Natural killer cell (primary cell): ENCODE data around the gene SMARCE1. TPM values are rescaled to one million over a fixed set of nuclear protein-coding genes. Genes with fewer than 3 reads are reported as not detected.

ENCODE experiments used
- ATAC-seq, 3 donors: fragments of 150-1000 bp in 2 of 3; fragments of 200-7000 bp in 1 of 3; cut with Tn5 transposase; 1 replicate in 1 of 3; 2 replicates in 2 of 3; pipeline ENCODE4 v1.10.0; 2021; ENCODE audit warnings: mild to moderate bottlenecking in 2 of 3, moderate library complexity in 2 of 3
- DNase-seq, 2 donors: peaks; one replicate each; pipeline versions ENCODE4 v3.0.0 to v3.0.0-alpha.2; 2013 to 2021; ENCODE audit warnings: mixed read lengths in 1 of 2
- H3K27ac ChIP-seq: one replicate; pipeline ENCODE4 v1.5.1; 2013; ENCODE audit warnings: mild to moderate bottlenecking, low read length
- H3K27me3 ChIP-seq: one replicate; pipeline ENCODE4 v1.6.1; 2013; ENCODE audit warnings: low read length; ENCODE audit not compliant: control insufficient read depth, insufficient read depth
- H3K36me3 ChIP-seq: one replicate; pipeline ENCODE4 v1.6.1; 2013; ENCODE audit warnings: low read length; ENCODE audit not compliant: control insufficient read depth, insufficient read depth
- H3K4me1 ChIP-seq: one replicate; pipeline ENCODE4 v1.6.1; 2013; ENCODE audit warnings: low read length; ENCODE audit not compliant: control insufficient read depth, insufficient read depth
- H3K4me3 ChIP-seq: one replicate; pipeline ENCODE4 v1.5.1; 2013; ENCODE audit warnings: low read length
- H3K9me3 ChIP-seq: one replicate; pipeline ENCODE4 v1.6.1; 2013; ENCODE audit warnings: low read length; ENCODE audit not compliant: control insufficient read depth, insufficient read depth
- H3K27ac Mint-ChIP-seq, 2 donors: one replicate each; pipeline ENCODE4 v1.8.0; 2022; ENCODE audit warnings: mild to moderate bottlenecking in 2 of 2, mixed read lengths in 2 of 2, moderate library complexity in 1 of 2
- H3K27me3 Mint-ChIP-seq, 2 donors: one replicate each; pipeline ENCODE4 v1.8.0; 2022; ENCODE audit warnings: low read depth in 2 of 2, mixed read lengths in 2 of 2
- H3K36me3 Mint-ChIP-seq: one replicate; pipeline ENCODE4 v1.8.0; 2022; ENCODE audit warnings: mixed read lengths
- H3K4me1 Mint-ChIP-seq, 2 donors: one replicate each; pipeline ENCODE4 v1.8.0; 2022; ENCODE audit warnings: mixed read lengths in 2 of 2
- H3K4me3 Mint-ChIP-seq: one replicate; pipeline ENCODE4 v1.8.0; 2022; ENCODE audit warnings: mild to moderate bottlenecking, moderate library complexity, mixed read lengths
- H3K9me3 Mint-ChIP-seq, 2 donors: one replicate each; pipeline ENCODE4 v1.8.0; 2022; ENCODE audit warnings: mixed read lengths in 2 of 2
- WGBS: methylation state at CpG from one replicate; pipeline ENCODE4 v1.1.7; 2013; ENCODE audit warnings: missing lambda C conversion rate; ENCODE audit not compliant: insufficient coverage; 5-methylcytosine and 5-hydroxymethylcytosine counted together
- intact Hi-C: fragments of 100-400 bp; cut with micrococcal nuclease; formaldehyde crosslinking; loops from one replicate; pipeline ENCODE4 v1.14.2; 2022
- total RNA-seq, 4 donors: library from RNA; stranded (reverse); fragments of 120-200 nt in 1 of 4; gene quantifications; one replicate each; pipeline versions ENCODE4 v1.2.3 to v1.2.4, GENCODE V29; 2013 to 2022
- TF ChIP-seq, protein P1 (sequence below): fragments of 200-600 bp; IDR thresholded peaks from one replicate; pipeline ENCODE4 v1.8.0; 2022; ENCODE audit warnings: antibody characterized with exemption

SMARCE1 gene
- total RNA-seq, 3 donors from 2014 or later (not counting 1 experiment from before 2014, with no cell fraction given) = 87.8 to 102 (median 101) TPM

DNA sequence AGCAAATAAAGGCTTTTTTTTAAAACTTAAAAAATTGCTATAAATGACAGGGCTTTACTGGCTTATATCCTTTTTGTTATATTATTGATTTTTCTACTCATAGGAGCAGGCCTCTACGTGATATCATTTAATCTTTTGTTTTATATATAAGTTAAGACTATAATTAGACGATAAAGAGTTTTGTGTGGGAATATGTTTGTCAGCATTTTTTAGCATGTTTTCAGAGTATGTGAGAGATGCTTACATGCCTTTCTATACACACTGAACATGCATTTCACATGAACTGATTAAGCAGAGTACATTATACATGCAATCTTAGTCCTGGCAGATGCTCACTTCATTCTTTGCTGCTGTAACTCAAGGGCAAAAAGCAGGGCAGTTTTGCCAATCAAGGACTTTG lies 25.0 kb upstream of the SMARCE1 start:
- no peak overlapping the region for H3K4me3 ChIP-seq
- Mint-ChIP-seq H3K4me1 (no peaks in the 10 kb centered on the region), H3K4me3 (no peak overlapping the region), H3K36me3 (no peaks in the 10 kb centered on the region), H3K27me3 (peaks cover 21 to 68% of the 10 kb centered on the region in 2 donors), H3K27ac (no peak overlapping the region), H3K9me3 (no peaks in the 10 kb centered on the region)
- no peak overlapping the region for H3K27ac ChIP-seq
- WGBS = no CpG with 5 or more reads among the region's 2 CpGs
- intact Hi-C loops = no loop called here
- H3K27me3 ChIP-seq = peaks cover 10% of the 10 kb centered on the region
- no peaks in the 10 kb centered on the region for H3K36me3 ChIP-seq
- DNase-seq = no peak
- no peaks in the 10 kb centered on the region for H3K4me1 ChIP-seq
- TF ChIP-seq, protein P1, sequence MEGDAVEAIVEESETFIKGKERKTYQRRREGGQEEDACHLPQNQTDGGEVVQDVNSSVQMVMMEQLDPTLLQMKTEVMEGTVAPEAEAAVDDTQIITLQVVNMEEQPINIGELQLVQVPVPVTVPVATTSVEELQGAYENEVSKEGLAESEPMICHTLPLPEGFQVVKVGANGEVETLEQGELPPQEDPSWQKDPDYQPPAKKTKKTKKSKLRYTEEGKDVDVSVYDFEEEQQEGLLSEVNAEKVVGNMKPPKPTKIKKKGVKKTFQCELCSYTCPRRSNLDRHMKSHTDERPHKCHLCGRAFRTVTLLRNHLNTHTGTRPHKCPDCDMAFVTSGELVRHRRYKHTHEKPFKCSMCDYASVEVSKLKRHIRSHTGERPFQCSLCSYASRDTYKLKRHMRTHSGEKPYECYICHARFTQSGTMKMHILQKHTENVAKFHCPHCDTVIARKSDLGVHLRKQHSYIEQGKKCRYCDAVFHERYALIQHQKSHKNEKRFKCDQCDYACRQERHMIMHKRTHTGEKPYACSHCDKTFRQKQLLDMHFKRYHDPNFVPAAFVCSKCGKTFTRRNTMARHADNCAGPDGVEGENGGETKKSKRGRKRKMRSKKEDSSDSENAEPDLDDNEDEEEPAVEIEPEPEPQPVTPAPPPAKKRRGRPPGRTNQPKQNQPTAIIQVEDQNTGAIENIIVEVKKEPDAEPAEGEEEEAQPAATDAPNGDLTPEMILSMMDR = no peak
- no peak for ATAC-seq
- no peaks in the 10 kb centered on the region for H3K9me3 ChIP-seq

DNA sequence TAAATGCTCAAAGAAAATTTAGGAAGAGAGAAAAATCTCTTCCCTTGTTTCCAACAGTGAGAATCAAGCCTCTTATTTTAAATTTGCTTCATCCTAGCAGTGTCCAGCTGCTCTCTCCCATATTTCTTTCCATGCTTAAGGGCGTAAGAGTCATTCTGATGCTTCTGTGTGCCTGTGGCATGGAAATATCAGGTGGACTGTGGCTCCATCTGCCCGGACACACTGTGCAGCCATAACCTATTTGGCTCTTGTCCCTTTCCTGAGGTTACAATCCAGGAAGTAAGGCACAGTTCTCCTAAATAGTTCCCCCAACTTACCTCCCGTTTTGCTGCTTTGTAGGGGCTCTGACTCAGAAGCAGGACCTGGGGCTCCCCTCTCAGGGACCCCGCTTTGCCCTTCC lies 23.7 kb upstream of the SMARCE1 start:
- Histone ChIP-seq H3K4me3 (no peak overlapping the region), H3K9me3 (no peaks in the 10 kb centered on the region), H3K4me1 (no peaks in the 10 kb centered on the region), H3K27ac (no peak overlapping the region), H3K27me3 (peaks cover 3% of the 10 kb centered on the region), H3K36me3 (no peaks in the 10 kb centered on the region)
- Mint-ChIP-seq H3K4me3 (no peak overlapping the region), H3K27me3 (peaks cover 19 to 60% of the 10 kb centered on the region in 2 donors), H3K4me1 (no peaks in the 10 kb centered on the region), H3K27ac (no peak overlapping the region), H3K36me3 (no peaks in the 10 kb centered on the region), H3K9me3 (no peaks in the 10 kb centered on the region)
- intact Hi-C loops = no loop called here
- WGBS = 49% methylated on average over 4 of the region's 4 CpGs
- DNase-seq (no peak), ATAC-seq (no peak)
- TF ChIP-seq, protein P1 = no peak

DNA sequence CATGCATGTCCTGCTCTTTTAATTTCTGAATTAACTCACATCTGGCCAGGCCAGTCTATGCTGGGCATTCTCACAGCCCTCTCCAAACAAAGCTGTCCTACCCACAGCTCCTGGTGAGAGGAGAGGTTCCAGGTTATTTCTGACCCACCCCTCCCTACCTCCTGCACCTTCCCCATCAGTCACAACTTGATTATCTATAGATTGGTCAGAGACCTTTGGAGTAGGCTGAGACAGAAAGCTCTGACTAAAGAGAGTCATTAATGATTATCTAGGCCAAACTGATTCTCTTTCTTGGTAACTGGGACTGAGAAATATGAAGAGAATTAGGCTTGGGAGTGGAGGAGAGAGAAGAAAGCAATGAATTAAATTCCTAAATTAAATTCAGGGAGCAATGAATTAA lies 18.7 kb upstream of the SMARCE1 start:
- ATAC-seq (no peak), DNase-seq (no peak)
- Mint-ChIP-seq H3K4me3 (no peak overlapping the region), H3K36me3 (no peaks in the 10 kb centered on the region), H3K9me3 (no peaks in the 10 kb centered on the region), H3K4me1 (no peaks in the 10 kb centered on the region), H3K27me3 (peaks cover 40 to 62% of the 10 kb centered on the region in 2 donors), H3K27ac (no peak overlapping the region)
- Histone ChIP-seq H3K27ac (no peak overlapping the region), H3K27me3 (peaks cover 14% of the 10 kb centered on the region), H3K9me3 (no peaks in the 10 kb centered on the region), H3K4me3 (no peak overlapping the region), H3K36me3 (no peaks in the 10 kb centered on the region), H3K4me1 (no peaks in the 10 kb centered on the region)
- intact Hi-C loops = no loop called here
- TF ChIP-seq, protein P1 = no peak

DNA sequence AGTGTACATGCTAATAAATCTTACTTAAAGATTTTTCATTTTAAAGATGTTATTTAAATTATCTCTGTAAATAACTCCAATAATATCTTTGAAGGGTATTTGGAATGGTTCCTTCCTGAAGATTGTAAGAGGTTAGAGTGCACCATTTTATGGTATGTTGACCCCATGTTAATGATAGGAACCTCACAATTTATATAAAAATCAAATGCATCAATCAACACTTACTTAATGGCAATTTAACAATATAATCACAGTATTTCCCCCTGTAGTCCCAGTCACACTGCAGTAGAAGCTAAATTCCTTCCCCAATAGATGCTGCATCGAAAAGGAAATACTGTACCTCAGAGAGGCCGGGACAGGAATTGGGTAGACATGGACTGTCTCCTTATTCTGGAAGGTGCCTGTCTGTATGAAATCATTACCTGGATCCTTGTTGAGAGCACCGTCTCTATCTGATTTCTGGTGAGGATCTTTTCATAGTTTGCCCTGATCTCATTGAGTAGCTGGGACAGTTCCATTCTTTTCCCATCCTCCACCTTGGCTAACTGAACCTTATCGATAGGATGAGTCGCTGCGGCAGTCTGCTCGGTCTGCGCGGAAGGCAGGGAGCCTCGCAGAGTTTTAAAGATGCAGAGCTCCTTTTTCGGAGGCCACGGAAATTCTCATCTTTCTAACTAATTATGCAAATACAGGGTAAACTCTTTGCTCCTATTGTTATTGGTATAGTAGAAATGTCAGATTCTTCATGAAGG lies 17.1 kb upstream of the SMARCE1 start, which contains the start of gene KRT222:
Gene KRT222, minus strand, starts transcription at position 596 of the 752 bp plus-strand sequence. Its CDS starts 78 bp downstream, at position 518.
- no peaks in the 10 kb centered on the region for H3K36me3 Mint-ChIP-seq
- intact Hi-C loops = no loop called here

More for the DNA sequence above, 17.1 kb upstream of the SMARCE1 start, which contains the start of gene KRT222:
- TF ChIP-seq, protein P1 = no peak
- peaks cover 38 to 63% of the 10 kb centered on the region in 2 donors for H3K27me3 Mint-ChIP-seq
- Histone ChIP-seq H3K9me3 (no peaks in the 10 kb centered on the region), H3K4me3 (no peak within 1 kb of the TSS), H3K27me3 (peaks cover 15% of the 10 kb centered on the region), H3K36me3 (no peaks in the 10 kb centered on the region), H3K4me1 (no peaks in the 10 kb centered on the region), H3K27ac (no peak within 1 kb of the TSS)
- H3K27ac Mint-ChIP-seq = no peak within 1 kb of the TSS
- DNase-seq (no peak), ATAC-seq (no peak)
- H3K4me3 Mint-ChIP-seq = no peak within 1 kb of the TSS
- no peaks in the 10 kb centered on the region for H3K4me1 Mint-ChIP-seq
- no peaks in the 10 kb centered on the region for H3K9me3 Mint-ChIP-seq
- WGBS = 20% methylated on average over 10 of the region's 12 CpGs
